NT2/D1 (cell line): Measurements from ENCODE around the gene TBC1D5.

Experiments
- SUZ12 ChIP-seq: IDR thresholded peaks from 2 replicates; pipeline ENCODE4 v1.6.1; 2011; ENCODE audit not compliant: insufficient read length, insufficient read depth; ENCODE audit errors: extremely low read depth
- YY1 ChIP-seq: IDR thresholded peaks from 2 replicates; pipeline ENCODE4 v1.6.1; 2011; ENCODE audit not compliant: insufficient read length, insufficient read depth
- ZNF274 ChIP-seq: IDR thresholded peaks from 2 replicates; pipeline ENCODE4 v1.6.1; 2011; ENCODE audit warnings: mild to moderate bottlenecking, low read depth, low read length

DNA sequence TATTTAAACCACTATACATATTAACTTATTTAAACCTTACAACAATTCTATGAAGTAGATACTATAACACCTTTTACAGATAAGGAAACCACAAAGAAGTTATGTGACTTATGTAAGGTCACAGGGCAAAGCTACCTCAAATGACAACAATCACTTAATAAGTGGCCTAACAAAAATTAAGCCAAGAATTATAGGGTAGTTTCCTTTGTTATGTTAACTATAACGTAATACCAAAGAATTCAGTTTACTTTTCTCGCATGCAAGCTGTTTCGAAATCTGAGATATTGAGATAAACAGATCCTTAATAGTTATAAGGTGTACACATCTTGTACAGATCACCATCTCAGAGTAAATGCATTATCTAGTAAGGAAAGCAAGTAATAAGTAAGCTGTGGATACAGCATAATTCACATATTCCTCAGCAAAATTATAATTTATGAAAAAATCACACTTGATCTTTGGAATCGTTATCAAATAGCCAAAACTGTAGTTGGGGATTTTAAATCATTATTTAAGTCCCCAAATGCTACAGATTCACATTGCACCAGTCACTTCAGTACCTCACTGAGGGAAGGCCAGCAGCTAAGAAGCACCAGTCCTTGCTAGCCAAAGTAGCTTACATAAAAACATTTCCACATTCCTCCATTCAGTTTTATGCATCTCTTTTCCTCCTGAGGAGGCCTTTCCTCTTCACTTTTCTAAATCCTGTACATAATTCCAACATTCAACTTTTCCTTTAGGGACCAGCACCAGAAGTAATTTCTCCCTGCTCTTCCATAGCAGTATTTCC, 226.8 kb downstream of the TBC1D5 start:
- TF ChIP-seq ZNF274: no peak
- TF ChIP-seq YY1: no peak
- TF ChIP-seq SUZ12: no peak
